Measurements from ENCODE around the gene LCN1.

DNA sequence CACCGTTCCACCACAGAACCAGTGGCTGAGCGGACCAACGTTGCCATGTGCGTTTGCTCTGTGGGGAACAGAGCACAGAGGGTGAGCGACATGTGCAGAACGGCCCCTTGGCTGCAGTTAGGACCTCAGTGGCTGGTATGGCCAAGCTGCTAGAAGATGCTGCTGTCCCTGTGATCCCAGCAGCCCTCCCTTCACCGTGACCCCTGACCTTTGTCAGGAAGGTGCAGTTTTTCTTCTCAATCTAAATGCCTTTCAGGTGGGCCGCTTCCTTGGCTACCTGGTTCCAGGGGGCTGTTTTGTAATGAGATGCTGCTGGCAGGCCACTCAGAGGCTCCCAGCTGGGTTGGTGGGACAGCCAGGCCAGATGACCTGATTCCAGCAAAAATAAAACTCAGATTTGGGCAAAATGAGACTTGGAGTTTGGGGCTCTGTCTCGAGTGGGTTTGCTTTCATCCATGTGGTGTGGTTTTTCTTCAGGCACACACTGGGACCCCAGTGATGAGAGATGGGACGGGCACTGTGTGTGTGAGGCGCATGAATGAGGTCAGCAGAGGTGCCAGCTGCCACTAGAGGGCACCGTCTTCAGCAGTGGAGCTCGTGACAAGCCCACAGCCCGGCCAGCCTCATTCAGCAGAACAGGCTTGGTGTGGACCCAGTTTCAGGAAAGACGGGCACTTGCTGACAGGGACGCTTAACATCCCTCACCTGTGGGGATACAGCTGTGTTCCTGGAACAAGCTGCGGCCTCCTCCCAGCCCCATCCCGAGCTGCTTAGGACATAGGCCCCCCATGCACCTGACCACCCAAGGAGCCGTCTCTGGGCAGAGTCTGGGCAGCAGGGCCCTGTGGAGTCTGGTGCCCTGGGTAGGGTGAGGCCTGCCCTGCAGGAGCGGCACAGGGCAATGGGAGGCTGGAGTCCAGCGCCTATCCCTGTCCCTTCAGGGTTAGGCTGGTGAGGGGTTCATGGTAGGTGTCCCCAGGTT, 16.7 kb upstream of the LCN1 start:
- TF ChIP-seq CTCF (IDR thresholded peaks at IDR 0.05) = peak; percentile 69
- no peak for TF ChIP-seq EZH2phosphoT487 (IDR thresholded peaks at IDR 0.05)
- TF ChIP-seq EZH2 (IDR thresholded peaks at IDR 0.05) = no peak

All from neural progenitor cell (in vitro differentiated cells).